HG02973 (cell line): Measurements from ENCODE around the gene CD83.
A peak's percentile ranks its signal among the peaks of the same experiment; 100 is the strongest.

Experiments
- ATAC-seq: cut with Tn5 transposase; IDR thresholded peaks from one replicate; pipeline ENCODE4 v1.9.1; 2021; ENCODE audit warnings: moderate library complexity; ENCODE audit not compliant: unreplicated experiment

CD83 gene

GRCh38 chr6:14091339-14091978, 26.1 kb upstream of the CD83 start:
- ATAC-seq = no peak

GRCh38 chr6:14092316-14092715, 25.3 kb upstream of the CD83 start:
- no peak for ATAC-seq

GRCh38 chr6:14092838-14093789, 24.5 kb upstream of the CD83 start:
- ATAC-seq = no peak

GRCh38 chr6:14094721-14095120, 22.9 kb upstream of the CD83 start:
- no peak for ATAC-seq

- peak; percentile 48 for ATAC-seq
Observed at GRCh38 chr6:14095437-14095836, 22.1 kb upstream of the CD83 start.

GRCh38 chr6:14100138-14100537, 17.4 kb upstream of the CD83 start:
- no peak for ATAC-seq

- ATAC-seq = no peak
Observed at GRCh38 chr6:14100966-14101365, 16.6 kb upstream of the CD83 start.

- no peak for ATAC-seq
Observed at GRCh38 chr6:14102383-14102782, 15.2 kb upstream of the CD83 start.

- no peak for ATAC-seq
Observed at GRCh38 chr6:14105547-14105946, 12.0 kb upstream of the CD83 start.

GRCh38 chr6:14107000-14107399, 10.6 kb upstream of the CD83 start:
- ATAC-seq = no peak

- ATAC-seq = no peak
Observed at GRCh38 chr6:14107711-14108494, 9.7 kb upstream of the CD83 start.

- ATAC-seq = peak; percentile 64
Observed at GRCh38 chr6:14108571-14109410, 8.8 kb upstream of the CD83 start.

GRCh38 chr6:14109411-14109826, 8.2 kb upstream of the CD83 start:
- ATAC-seq = peak; percentile 9

- peak; percentile 40 for ATAC-seq
Observed at GRCh38 chr6:14110001-14110818, 7.4 kb upstream of the CD83 start.

- no peak for ATAC-seq
Observed at GRCh38 chr6:14113976-14114375, 3.6 kb upstream of the CD83 start.

- ATAC-seq = no peak
Observed at GRCh38 chr6:14118091-14118439, 493 bp downstream of the CD83 start.

- no peak for ATAC-seq
Observed at GRCh38 chr6:14118446-14118845, 874 bp downstream of the CD83 start.

GRCh38 chr6:14119784-14120183, 2.2 kb downstream of the CD83 start:
- no peak for ATAC-seq

- no peak for ATAC-seq
Observed at GRCh38 chr6:14120546-14120945, 3.0 kb downstream of the CD83 start.

GRCh38 chr6:14121936-14122344, 4.4 kb downstream of the CD83 start:
- ATAC-seq = peak; percentile 66
